ENCODE measurements around the gene SLC16A3.

SLC16A3 gene

GRCh38 chr17:82228842-82229697, at the start of gene SLC16A3:
Gene SLC16A3 (plus strand): TSS chr17:82229042. CDS start chr17:82236009, 6,967 bp downstream.
- TF ChIP-seq CTCF (conservative IDR thresholded peaks at IDR 0.05; ENCODE audit: control insufficient read depth, insufficient read depth, low read depth, low read length): no peak
- peak; percentile 69 for DNase-seq (ENCODE audit: low read depth)
- H3K4me3 ChIP-seq (ENCODE audit: control insufficient read depth, low read depth, low read length): peak within 1 kb of the TSS; percentile 85

GRCh38 chr17:82179412-82179811, 49.4 kb upstream of the SLC16A3 start:
- DNase-seq (ENCODE audit: low read depth): no peak
- no peak overlapping the region for H3K4me3 ChIP-seq (ENCODE audit: control insufficient read depth, low read depth, low read length)
- TF ChIP-seq CTCF (conservative IDR thresholded peaks at IDR 0.05; ENCODE audit: control insufficient read depth, insufficient read depth, low read depth, low read length): no peak

GRCh38 chr17:82179946-82180475, 48.8 kb upstream of the SLC16A3 start:
- H3K4me3 ChIP-seq (ENCODE audit: control insufficient read depth, low read depth, low read length): no peak overlapping the region
- DNase-seq (ENCODE audit: low read depth): no peak
- no peak for TF ChIP-seq CTCF (conservative IDR thresholded peaks at IDR 0.05; ENCODE audit: control insufficient read depth, insufficient read depth, low read depth, low read length)

- no peak overlapping the region for H3K4me3 ChIP-seq (ENCODE audit: control insufficient read depth, low read depth, low read length)
- no peak for TF ChIP-seq CTCF (conservative IDR thresholded peaks at IDR 0.05; ENCODE audit: control insufficient read depth, insufficient read depth, low read depth, low read length)
- no peak for DNase-seq (ENCODE audit: low read depth)
Observed at GRCh38 chr17:82180776-82181528, 47.9 kb upstream of the SLC16A3 start.

GRCh38 chr17:82184761-82185160, 44.1 kb upstream of the SLC16A3 start:
- TF ChIP-seq CTCF (conservative IDR thresholded peaks at IDR 0.05; ENCODE audit: control insufficient read depth, insufficient read depth, low read depth, low read length): no peak
- no peak for DNase-seq (ENCODE audit: low read depth)
- no peak overlapping the region for H3K4me3 ChIP-seq (ENCODE audit: control insufficient read depth, low read depth, low read length)

GRCh38 chr17:82186221-82186620, 42.6 kb upstream of the SLC16A3 start:
- no peak for TF ChIP-seq CTCF (conservative IDR thresholded peaks at IDR 0.05; ENCODE audit: control insufficient read depth, insufficient read depth, low read depth, low read length)
- no peak overlapping the region for H3K4me3 ChIP-seq (ENCODE audit: control insufficient read depth, low read depth, low read length)
- DNase-seq (ENCODE audit: low read depth): no peak

Data from fibroblast of mammary gland (primary cell).